ENCODE results near the gene MKX. TPM values are rescaled to one million over a fixed set of nuclear protein-coding genes. Genes with fewer than 3 reads are reported as not detected.

The MKX gene
- total RNA-seq, 1 donor from 2014 or later, result 0.06 TPM

DNA sequence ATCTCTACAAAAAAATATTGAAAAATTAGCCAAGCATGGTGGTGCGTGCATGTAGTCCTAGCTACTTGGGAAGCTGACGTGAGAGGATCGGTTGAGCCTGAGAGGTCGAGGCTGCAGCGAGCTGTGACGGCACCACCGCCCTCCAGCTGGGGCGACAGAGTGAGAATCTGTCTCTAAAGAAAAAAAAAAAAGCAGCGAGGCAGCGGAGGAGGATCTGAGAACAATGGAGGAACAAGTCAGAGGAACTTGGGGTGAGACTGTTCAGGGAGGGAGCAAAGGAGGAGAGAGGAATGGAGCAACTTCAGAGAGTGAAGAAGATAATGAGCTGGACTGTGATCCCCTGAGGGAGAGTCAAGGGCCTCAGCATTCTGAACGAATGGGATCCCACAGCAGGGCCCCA is 85.4 kb downstream of the MKX start:
- DNase-seq (ENCODE audit: low read depth), result no peak

DNA sequence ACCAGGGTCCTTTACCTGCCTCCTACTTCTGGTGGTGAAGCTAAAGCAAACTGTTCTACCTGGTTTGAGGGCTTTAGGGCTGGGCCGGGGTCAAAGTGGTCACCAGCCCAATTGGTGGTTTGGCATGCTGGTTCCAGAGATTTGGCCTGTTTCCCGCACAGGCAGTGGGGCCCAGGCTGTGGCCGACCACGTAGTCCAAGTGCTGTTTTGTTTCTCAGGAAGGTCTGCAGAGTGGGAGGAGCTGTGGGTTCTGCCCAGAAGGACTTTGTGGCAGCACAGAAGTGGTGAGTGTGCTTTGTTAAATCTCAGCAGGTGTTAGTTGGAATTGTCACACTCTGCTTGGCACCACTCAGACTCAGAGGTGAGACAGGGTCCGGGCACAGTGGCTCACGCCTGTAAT is 85.8 kb downstream of the MKX start:
- TF ChIP-seq, protein P1, sequence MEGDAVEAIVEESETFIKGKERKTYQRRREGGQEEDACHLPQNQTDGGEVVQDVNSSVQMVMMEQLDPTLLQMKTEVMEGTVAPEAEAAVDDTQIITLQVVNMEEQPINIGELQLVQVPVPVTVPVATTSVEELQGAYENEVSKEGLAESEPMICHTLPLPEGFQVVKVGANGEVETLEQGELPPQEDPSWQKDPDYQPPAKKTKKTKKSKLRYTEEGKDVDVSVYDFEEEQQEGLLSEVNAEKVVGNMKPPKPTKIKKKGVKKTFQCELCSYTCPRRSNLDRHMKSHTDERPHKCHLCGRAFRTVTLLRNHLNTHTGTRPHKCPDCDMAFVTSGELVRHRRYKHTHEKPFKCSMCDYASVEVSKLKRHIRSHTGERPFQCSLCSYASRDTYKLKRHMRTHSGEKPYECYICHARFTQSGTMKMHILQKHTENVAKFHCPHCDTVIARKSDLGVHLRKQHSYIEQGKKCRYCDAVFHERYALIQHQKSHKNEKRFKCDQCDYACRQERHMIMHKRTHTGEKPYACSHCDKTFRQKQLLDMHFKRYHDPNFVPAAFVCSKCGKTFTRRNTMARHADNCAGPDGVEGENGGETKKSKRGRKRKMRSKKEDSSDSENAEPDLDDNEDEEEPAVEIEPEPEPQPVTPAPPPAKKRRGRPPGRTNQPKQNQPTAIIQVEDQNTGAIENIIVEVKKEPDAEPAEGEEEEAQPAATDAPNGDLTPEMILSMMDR (conservative IDR thresholded peaks at IDR 0.05; ENCODE audit: low read depth, low read length), result no peak
- H3K4me3 ChIP-seq (ENCODE audit: low read depth, low read length), result no peak overlapping the region
- DNase-seq (ENCODE audit: low read depth), result no peak

More for the DNA sequence above, 85.4 kb downstream of the MKX start:
- TF ChIP-seq, protein P1 (conservative IDR thresholded peaks at IDR 0.05; ENCODE audit: low read depth, low read length), result no peak
- no peak overlapping the region for H3K4me3 ChIP-seq (ENCODE audit: low read depth, low read length)

DNA sequence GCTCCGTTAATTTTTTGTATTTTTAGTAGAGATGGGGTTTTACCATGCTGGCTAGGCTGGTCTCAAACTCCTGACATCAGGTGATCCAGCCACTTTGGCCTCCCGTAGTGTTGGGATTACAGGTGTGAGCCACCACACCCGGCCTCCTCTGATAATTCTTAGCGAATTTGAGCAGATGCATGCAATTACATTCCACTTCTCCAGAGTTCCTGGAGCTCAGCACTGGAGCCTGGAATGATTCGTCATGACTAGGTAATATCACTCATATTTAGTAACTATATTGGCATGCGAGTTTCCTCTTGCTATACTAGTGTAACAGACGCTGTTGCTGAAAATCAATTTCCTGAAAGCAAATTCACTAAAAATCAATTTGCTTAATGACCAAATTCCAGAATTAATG is 86.8 kb downstream of the MKX start:
- TF ChIP-seq, protein P1 (conservative IDR thresholded peaks at IDR 0.05; ENCODE audit: low read depth, low read length), result no peak
- no peak for DNase-seq (ENCODE audit: low read depth)

DNA sequence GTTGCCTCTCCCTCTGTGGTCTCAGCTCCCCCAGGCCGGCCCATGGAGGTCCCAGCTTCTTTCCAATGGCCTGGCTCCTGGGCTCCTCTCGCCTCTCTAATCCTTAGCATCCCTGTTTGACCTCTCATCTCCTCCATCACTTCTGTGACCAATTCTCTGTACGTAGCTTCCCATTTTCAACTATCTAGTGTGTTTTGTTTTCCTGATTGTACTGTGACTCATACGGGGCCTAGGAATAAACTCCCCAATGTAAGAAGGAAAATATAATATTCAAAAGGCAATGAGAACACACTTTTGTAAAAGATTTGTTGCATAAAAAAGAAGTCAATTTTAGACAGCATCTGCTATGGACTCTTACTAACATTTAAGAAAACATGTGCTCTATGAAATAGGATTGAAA is 90.3 kb downstream of the MKX start:
- TF ChIP-seq, protein P1 (conservative IDR thresholded peaks at IDR 0.05; ENCODE audit: low read depth, low read length), result no peak
- no peak overlapping the region for H3K4me3 ChIP-seq (ENCODE audit: low read depth, low read length)
- no peak for DNase-seq (ENCODE audit: low read depth)

More for the DNA sequence above, 86.8 kb downstream of the MKX start:
- H3K4me3 ChIP-seq (ENCODE audit: low read depth, low read length), result no peak overlapping the region

GRCh38 chr10:27654284-27654683 is 91.3 kb downstream of the MKX start:
- no peak for DNase-seq (ENCODE audit: low read depth)
- TF ChIP-seq, protein P1 (conservative IDR thresholded peaks at IDR 0.05; ENCODE audit: low read depth, low read length), result no peak
- H3K4me3 ChIP-seq (ENCODE audit: low read depth, low read length), result no peak overlapping the region

DNA sequence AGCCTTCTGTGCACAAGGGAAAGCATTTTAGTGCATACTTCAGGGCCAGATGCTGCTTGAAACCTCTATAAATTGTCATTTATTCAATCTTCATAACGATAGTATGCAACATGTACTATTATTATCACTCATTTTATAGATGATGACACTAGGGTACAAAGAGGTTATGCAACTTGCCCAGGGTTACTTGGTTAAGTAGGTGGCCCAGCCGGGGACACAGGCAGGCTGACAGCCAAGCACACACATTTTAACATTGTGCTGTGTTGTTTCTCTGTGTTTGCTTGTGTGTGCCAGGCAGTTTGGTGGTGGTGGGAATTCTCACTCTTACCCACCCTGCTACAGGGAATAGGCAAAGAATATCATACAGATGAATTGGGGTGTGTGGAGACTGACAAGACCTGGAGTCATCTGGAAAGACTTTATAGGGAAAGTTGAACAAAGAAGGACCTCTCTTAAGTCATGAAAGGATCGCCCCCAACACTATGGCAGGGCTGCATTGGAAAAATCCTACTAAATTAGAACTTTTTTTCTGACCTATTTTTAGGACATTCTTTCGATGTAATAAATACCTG is 98.9 kb downstream of the MKX start:
- no peak for DNase-seq (ENCODE audit: low read depth)
- TF ChIP-seq, protein P1 (conservative IDR thresholded peaks at IDR 0.05; ENCODE audit: low read depth, low read length), result no peak
- H3K4me3 ChIP-seq (ENCODE audit: low read depth, low read length), result no peak overlapping the region

DNA sequence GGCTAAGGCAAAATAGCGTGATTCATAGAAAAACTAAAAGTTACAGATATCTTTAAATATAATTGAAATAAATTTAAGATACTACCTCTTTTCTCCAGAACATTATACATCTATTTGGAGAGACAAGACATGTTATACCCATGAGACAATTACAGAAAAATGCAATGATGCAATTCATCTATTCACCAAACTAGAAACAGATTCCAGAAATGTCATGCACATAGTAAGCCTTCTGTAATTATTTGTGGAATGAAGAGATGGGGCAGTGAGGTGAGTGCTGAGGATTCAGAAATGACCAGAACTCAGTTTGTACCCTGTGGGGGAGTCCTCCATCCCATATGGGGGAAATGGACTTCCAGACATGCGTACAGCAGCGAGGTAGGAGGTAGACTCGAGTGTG is 99.4 kb downstream of the MKX start:
- H3K4me3 ChIP-seq (ENCODE audit: low read depth, low read length), result no peak overlapping the region
- no peak for DNase-seq (ENCODE audit: low read depth)
- TF ChIP-seq, protein P1 (conservative IDR thresholded peaks at IDR 0.05; ENCODE audit: low read depth, low read length), result no peak

All from epithelial cell of proximal tubule (primary cell).